Lower leg skin (tissue), 3 donors: ENCODE data around the gene PRICKLE2.

Experiments
- CTCF ChIP-seq, 3 donors: fragments of 450-650 bp; IDR thresholded peaks; one replicate each; pipeline ENCODE4 v1.5.1; 2016; ENCODE audit warnings: antibody characterized with exemption in 3 of 3, mild to moderate bottlenecking in 3 of 3, moderate library complexity in 2 of 3
- POLR2A ChIP-seq, 2 donors: fragments of 450-650 bp; IDR thresholded peaks; one replicate each; pipeline ENCODE4 v1.6.1; 2016 to 2017; ENCODE audit warnings: antibody characterized with exemption in 2 of 2, mild to moderate bottlenecking in 1 of 2, moderate library complexity in 1 of 2

GRCh38 chr3:64148955-64149653 is 76.2 kb downstream of the PRICKLE2 start:
- TF ChIP-seq CTCF (IDR thresholded peaks at IDR 0.05) (no peak), POLR2A (IDR thresholded peaks at IDR 0.05) (no peak)
